ENCODE data around the gene PPP6R3.

PPP6R3 gene

DNA sequence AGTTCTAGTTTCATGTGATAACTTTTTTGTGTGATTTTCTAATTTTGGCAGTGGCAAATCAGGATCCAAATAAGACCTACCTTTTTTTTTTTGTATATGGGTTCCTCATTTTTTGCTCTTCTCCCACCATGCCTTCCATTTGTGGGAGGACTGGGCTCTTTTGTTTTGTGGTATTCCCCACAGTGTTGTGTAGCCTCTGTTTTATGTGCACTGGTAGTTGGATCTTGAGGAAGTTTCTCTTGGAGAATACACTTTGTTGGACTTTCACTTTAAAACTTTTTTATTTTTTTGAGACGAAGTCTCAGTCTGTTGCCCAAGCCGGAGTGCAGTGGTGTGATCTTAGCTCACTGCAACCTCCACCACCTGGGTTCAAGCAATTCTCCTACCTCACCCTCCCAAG lies 39.7 kb downstream of the PPP6R3 start:
- ATAC-seq (replicated peaks) (no peak), DNase-seq (no peak)
- H3K4me3 Mint-ChIP-seq = peak overlapping the region; percentile 8 to 25
- H3K4me1 Mint-ChIP-seq (ENCODE audit: low read depth in 2 of 2) = peaks cover 51 to 82% of the 10 kb centered on the region in 2 donors
- H3K36me3 Mint-ChIP-seq (ENCODE audit: insufficient read depth) = peaks cover 9% of the 10 kb centered on the region
- H3K9me3 Mint-ChIP-seq = no peaks in the 10 kb centered on the region
- H3K27ac Mint-ChIP-seq = peak overlapping the region; percentile 21 to 67
- H3K27me3 Mint-ChIP-seq = no peaks in the 10 kb centered on the region

GRCh38 chr11:68501813-68502212 lies 41.3 kb downstream of the PPP6R3 start:
- Mint-ChIP-seq H3K4me3 (peak overlapping the region; percentile 12 to 69), H3K27me3 (no peaks in the 10 kb centered on the region), H3K36me3 (ENCODE audit: insufficient read depth) (peaks cover 8% of the 10 kb centered on the region), H3K9me3 (no peaks in the 10 kb centered on the region), H3K27ac (peak overlapping the region in 1 of 2 donors; percentile 67), H3K4me1 (ENCODE audit: low read depth in 2 of 2) (peaks cover 46 to 81% of the 10 kb centered on the region in 2 donors)
- ATAC-seq (replicated peaks) (no peak), DNase-seq (no peak)

DNA sequence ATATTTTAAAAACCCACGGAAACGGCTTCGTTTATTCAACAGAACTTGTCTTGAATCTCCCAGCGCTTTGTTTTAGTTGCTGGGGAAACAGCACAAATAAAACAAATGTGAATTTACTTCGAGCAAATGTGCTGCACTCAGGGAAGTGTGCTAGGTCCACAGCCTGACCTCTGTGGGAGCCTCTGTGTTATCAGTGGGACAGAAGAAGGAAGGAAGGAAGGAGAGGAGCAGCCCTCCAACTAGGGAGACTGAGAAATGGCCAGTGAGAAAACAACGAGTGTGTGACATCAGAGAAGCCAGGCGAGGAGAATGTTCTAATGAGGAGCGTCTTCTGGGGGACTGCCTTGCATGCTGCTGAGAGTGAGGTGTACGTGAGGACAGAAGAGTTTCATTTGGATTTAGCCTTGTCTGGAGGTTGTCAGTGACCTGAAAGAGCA lies 42.7 kb downstream of the PPP6R3 start:
- peaks cover 56 to 80% of the 10 kb centered on the region in 2 donors for H3K4me1 Mint-ChIP-seq (ENCODE audit: low read depth in 2 of 2)

DNA sequence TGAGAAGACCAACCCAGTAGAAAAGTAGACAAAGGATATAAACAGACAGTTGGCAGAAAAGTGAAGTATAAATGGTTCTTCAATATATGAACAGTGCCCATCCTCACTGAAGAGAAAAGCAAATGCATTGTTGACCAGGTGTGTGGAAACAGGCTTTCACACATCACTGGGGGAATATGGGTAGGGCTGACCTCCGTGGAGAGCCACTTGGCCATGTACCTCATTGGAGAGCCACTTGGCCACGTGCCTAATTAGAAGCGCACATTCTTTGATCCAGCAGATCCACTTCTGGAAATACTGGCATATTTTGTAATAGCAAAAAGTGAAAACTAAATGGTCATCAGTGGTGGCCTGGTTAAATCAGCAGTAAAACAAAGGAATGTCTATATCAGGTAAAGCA lies 43.2 kb downstream of the PPP6R3 start:
- Mint-ChIP-seq H3K27me3 (no peaks in the 10 kb centered on the region), H3K4me1 (ENCODE audit: low read depth in 2 of 2) (peaks cover 51 to 79% of the 10 kb centered on the region in 2 donors), H3K4me3 (peak overlapping the region in 1 of 2 donors; percentile 24), H3K36me3 (ENCODE audit: insufficient read depth) (peaks cover 11% of the 10 kb centered on the region), H3K27ac (peak overlapping the region in 1 of 2 donors; percentile 52), H3K9me3 (no peaks in the 10 kb centered on the region)
- ATAC-seq (replicated peaks) = no peak
- DNase-seq = no peak

More for the DNA sequence above, 42.7 kb downstream of the PPP6R3 start:
- no peak for DNase-seq
- Mint-ChIP-seq H3K36me3 (ENCODE audit: insufficient read depth) (peaks cover 11% of the 10 kb centered on the region), H3K27me3 (no peaks in the 10 kb centered on the region), H3K4me3 (peak overlapping the region in 1 of 2 donors; percentile 24), H3K27ac (peak overlapping the region in 1 of 2 donors; percentile 0), H3K9me3 (no peaks in the 10 kb centered on the region)
- no peak for ATAC-seq (replicated peaks)

DNA sequence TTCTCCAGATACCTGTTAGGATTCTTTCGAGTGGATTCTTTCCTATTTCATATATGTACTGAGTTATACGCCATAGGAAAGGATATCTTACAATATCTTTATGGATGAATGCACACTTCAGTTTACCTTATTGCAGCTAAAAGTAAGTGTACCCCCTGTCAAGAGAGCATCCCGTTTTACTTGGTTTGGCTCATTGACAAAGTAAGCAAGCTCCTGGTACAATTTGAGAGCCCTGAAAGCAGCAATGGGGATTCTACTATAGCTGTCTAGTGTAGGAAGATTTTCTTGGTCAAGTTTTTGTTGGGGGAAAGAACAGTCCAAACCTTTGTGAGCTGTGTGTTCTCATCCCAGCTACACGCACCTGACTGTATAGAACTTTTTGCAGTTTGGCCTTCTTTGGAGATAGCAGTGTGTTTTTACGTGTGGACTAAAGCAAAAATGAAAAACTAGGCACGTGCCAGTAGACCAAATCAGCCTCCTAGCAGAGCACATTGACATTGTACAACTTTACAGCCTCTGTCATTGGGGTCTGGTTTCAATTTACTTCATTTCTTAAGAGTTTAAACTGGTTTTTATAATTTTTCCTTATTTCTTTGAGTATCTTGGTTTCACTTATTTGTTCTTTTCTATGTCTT lies 44.0 kb downstream of the PPP6R3 start:
- ATAC-seq (replicated peaks) (no peak), DNase-seq (no peak)
- Mint-ChIP-seq H3K4me3 (peak overlapping the region in 1 of 2 donors; percentile 37), H3K36me3 (ENCODE audit: insufficient read depth) (peaks cover 11% of the 10 kb centered on the region), H3K27me3 (no peaks in the 10 kb centered on the region), H3K27ac (peak overlapping the region; percentile 52 to 60), H3K4me1 (ENCODE audit: low read depth in 2 of 2) (peaks cover 49 to 76% of the 10 kb centered on the region in 2 donors), H3K9me3 (no peaks in the 10 kb centered on the region)

DNA sequence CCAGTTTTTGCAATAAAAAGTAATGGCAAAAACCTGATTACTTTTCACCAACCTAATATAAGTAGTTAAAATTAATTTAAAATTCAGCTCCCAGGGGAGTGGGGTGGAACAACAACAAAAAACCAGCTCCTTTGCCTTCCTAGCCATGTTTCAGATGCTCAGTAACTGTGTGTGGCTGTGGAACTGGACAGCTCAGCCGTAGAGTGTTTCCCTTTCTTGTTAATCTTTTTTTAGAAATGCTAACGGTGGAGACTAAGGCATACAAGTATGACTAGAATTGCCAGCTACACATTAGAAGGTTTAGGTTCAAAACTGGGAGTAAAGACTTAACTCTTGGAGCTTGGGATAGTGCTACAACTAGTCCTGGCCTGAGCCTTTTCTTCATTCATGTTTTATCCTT lies 45.0 kb downstream of the PPP6R3 start:
- Mint-ChIP-seq H3K27me3 (no peaks in the 10 kb centered on the region), H3K4me3 (peak overlapping the region in 1 of 2 donors; percentile 13), H3K36me3 (ENCODE audit: insufficient read depth) (peaks cover 15% of the 10 kb centered on the region), H3K27ac (peak overlapping the region in 1 of 2 donors; percentile 52), H3K4me1 (ENCODE audit: low read depth in 2 of 2) (peaks cover 49 to 73% of the 10 kb centered on the region in 2 donors), H3K9me3 (no peaks in the 10 kb centered on the region)
- no peak for DNase-seq
- ATAC-seq (replicated peaks) = no peak

- Mint-ChIP-seq H3K27ac (peak overlapping the region; percentile 20 to 67), H3K27me3 (no peaks in the 10 kb centered on the region), H3K9me3 (no peaks in the 10 kb centered on the region), H3K36me3 (ENCODE audit: insufficient read depth) (peaks cover 22% of the 10 kb centered on the region), H3K4me3 (peak overlapping the region; percentile 26 to 38), H3K4me1 (ENCODE audit: low read depth in 2 of 2) (peaks cover 55 to 79% of the 10 kb centered on the region in 2 donors)
- peak; percentile 17 for ATAC-seq (replicated peaks)
- no peak for DNase-seq
Measured at GRCh38 chr11:68506908-68507307, 46.4 kb downstream of the PPP6R3 start.

GRCh38 chr11:68508425-68508824 lies 47.9 kb downstream of the PPP6R3 start:
- H3K36me3 Mint-ChIP-seq (ENCODE audit: insufficient read depth) = peaks cover 22% of the 10 kb centered on the region
- ATAC-seq (replicated peaks) (no peak), DNase-seq (no peak)
- H3K27ac Mint-ChIP-seq = peak overlapping the region in 1 of 2 donors; percentile 35
- H3K4me3 Mint-ChIP-seq = peak overlapping the region in 1 of 2 donors; percentile 26
- H3K9me3 Mint-ChIP-seq = no peaks in the 10 kb centered on the region
- peaks cover 52 to 75% of the 10 kb centered on the region in 2 donors for H3K4me1 Mint-ChIP-seq (ENCODE audit: low read depth in 2 of 2)
- no peaks in the 10 kb centered on the region for H3K27me3 Mint-ChIP-seq

- ATAC-seq (replicated peaks) (no peak), DNase-seq (no peak)
- Mint-ChIP-seq H3K27me3 (no peaks in the 10 kb centered on the region), H3K4me3 (peak overlapping the region in 1 of 2 donors; percentile 26), H3K36me3 (ENCODE audit: insufficient read depth) (peaks cover 24% of the 10 kb centered on the region), H3K9me3 (no peaks in the 10 kb centered on the region), H3K27ac (peak overlapping the region in 1 of 2 donors; percentile 35), H3K4me1 (ENCODE audit: low read depth in 2 of 2) (peaks cover 51 to 76% of the 10 kb centered on the region in 2 donors)
Measured at GRCh38 chr11:68509066-68509465, 48.5 kb downstream of the PPP6R3 start.

- peaks cover 47% of the 10 kb centered on the region for H3K36me3 Mint-ChIP-seq (ENCODE audit: insufficient read depth)
- H3K4me1 Mint-ChIP-seq (ENCODE audit: low read depth in 2 of 2) = peaks cover 38 to 62% of the 10 kb centered on the region in 2 donors
Measured at GRCh38 chr11:68513930-68514487, 53.5 kb downstream of the PPP6R3 start.

GRCh38 chr11:68517121-68517741 lies 56.7 kb downstream of the PPP6R3 start:
- H3K4me3 Mint-ChIP-seq = peak overlapping the region in 1 of 2 donors; percentile 27
- DNase-seq (no peak), ATAC-seq (replicated peaks) (no peak)
- H3K9me3 Mint-ChIP-seq = no peaks in the 10 kb centered on the region
- H3K36me3 Mint-ChIP-seq (ENCODE audit: insufficient read depth) = peaks cover 55% of the 10 kb centered on the region
- peaks cover 22 to 61% of the 10 kb centered on the region in 2 donors for H3K4me1 Mint-ChIP-seq (ENCODE audit: low read depth in 2 of 2)
- peak overlapping the region; percentile 56 to 62 for H3K27ac Mint-ChIP-seq
- no peaks in the 10 kb centered on the region for H3K27me3 Mint-ChIP-seq

More at GRCh38 chr11:68513930-68514487, 53.5 kb downstream of the PPP6R3 start:
- Mint-ChIP-seq H3K27me3 (no peaks in the 10 kb centered on the region), H3K27ac (peak overlapping the region in 1 of 2 donors; percentile 75), H3K9me3 (no peaks in the 10 kb centered on the region), H3K4me3 (no peak overlapping the region)
- DNase-seq = no peak
- no peak for ATAC-seq (replicated peaks)

DNA sequence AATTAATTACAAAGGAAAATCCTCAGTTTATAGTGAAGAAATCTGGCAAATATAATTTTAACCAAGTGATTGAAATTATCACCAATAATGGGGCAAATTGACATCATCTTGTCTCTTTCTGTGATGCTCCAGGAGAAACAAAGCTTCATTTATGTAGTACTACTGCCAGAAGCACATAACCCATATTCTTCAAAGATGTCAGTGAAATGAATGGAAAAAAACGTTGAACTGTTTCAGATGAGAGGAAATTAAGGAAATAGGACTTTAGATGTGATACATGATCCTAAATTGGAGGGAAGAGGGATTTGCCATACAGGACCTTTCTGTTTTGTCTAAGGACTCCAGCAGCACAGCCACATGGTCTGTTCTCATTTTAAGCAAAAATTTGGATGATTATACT lies 57.6 kb downstream of the PPP6R3 start:
- ATAC-seq (replicated peaks) = no peak
- peak overlapping the region in 1 of 2 donors; percentile 9 for H3K27ac Mint-ChIP-seq

GRCh38 chr11:68521969-68522652 lies 61.6 kb downstream of the PPP6R3 start:
- ATAC-seq (replicated peaks) (no peak), DNase-seq (no peak)
- Mint-ChIP-seq H3K27me3 (no peaks in the 10 kb centered on the region), H3K36me3 (ENCODE audit: insufficient read depth) (peaks cover 61% of the 10 kb centered on the region), H3K9me3 (no peaks in the 10 kb centered on the region), H3K4me3 (no peak overlapping the region), H3K4me1 (ENCODE audit: low read depth in 2 of 2) (peaks cover 24 to 67% of the 10 kb centered on the region in 2 donors), H3K27ac (peak overlapping the region in 1 of 2 donors; percentile 59)

More for the DNA sequence above, 57.6 kb downstream of the PPP6R3 start:
- Mint-ChIP-seq H3K4me1 (ENCODE audit: low read depth in 2 of 2) (peaks cover 19 to 58% of the 10 kb centered on the region in 2 donors), H3K4me3 (no peak overlapping the region), H3K36me3 (ENCODE audit: insufficient read depth) (peaks cover 60% of the 10 kb centered on the region), H3K27me3 (no peaks in the 10 kb centered on the region), H3K9me3 (no peaks in the 10 kb centered on the region)
- DNase-seq = no peak
